Mesothelial cell of epicardium (in vitro differentiated cells): ENCODE data around the gene NT5C2. TPM values are rescaled to one million over a fixed set of nuclear protein-coding genes. Genes with fewer than 3 reads are reported as not detected.
"Not testable (repeated sequence)": the region's sequence is repeated elsewhere in the genome, so short reads cannot be mapped to it uniquely, and the experiment has no call there.

Experiments used
- DNase-seq, 2 experiments: peaks; one replicate each; pipeline ENCODE4 v3.0.0; 2021; ENCODE audit warnings: low spot score in 2 of 2; ENCODE audit not compliant: unreplicated experiment in 2 of 2
- H3K27ac Mint-ChIP-seq: 2 replicates; pipeline ENCODE4 v1.8.0; 2021; ENCODE audit warnings: mixed read lengths
- H3K27me3 Mint-ChIP-seq: 2 replicates; pipeline ENCODE4 v1.8.0; 2021; ENCODE audit warnings: low read depth, mixed read lengths
- H3K36me3 Mint-ChIP-seq: 2 replicates; pipeline ENCODE4 v1.8.0; 2021; ENCODE audit warnings: mixed read lengths
- H3K4me1 Mint-ChIP-seq: 2 replicates; pipeline ENCODE4 v1.8.0; 2021; ENCODE audit warnings: mixed read lengths
- H3K4me3 Mint-ChIP-seq: 2 replicates; pipeline ENCODE4 v1.8.0; 2021; ENCODE audit warnings: mild to moderate bottlenecking, moderate library complexity, mixed read lengths
- H3K9me3 Mint-ChIP-seq: 2 replicates; pipeline ENCODE4 v1.8.0; 2021; ENCODE audit warnings: mixed read lengths
- total RNA-seq: library from RNA; stranded (reverse); gene quantifications from 3 replicates; pipeline ENCODE4 v1.2.1, GENCODE V29; 2021
- TF ChIP-seq, protein P1 (sequence below): fragments of 200-600 bp; sonication (generic); IDR thresholded peaks from one replicate; pipeline ENCODE4 v1.5.0; 2021; ENCODE audit warnings: antibody characterized with exemption; ENCODE audit not compliant: unreplicated experiment

NT5C2 gene
- total RNA-seq, 1 donor from 2014 or later = 77.7 TPM

DNA sequence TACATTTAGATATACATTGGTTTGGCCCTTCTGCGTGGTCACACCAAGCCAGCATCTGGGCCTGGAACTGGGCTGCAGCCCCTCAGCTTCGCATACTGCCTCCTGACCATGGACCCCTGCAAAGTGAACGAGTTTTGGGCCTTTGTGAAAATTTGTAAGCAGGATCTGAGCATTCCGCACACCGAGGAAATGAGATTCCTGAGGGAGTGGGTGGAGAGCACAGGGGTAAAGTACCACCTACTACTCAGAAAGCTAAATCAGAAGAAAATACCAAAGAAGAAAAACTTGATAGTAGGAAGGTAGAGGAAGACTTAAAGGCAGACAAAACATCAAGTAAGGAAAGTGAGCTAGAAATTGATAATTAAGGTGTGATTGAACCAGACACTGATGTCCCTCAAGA lies 22.5 kb upstream of the NT5C2 start:
- no peaks in the 10 kb centered on the region for H3K36me3 Mint-ChIP-seq
- no peak for DNase-seq
- peaks cover 23% of the 10 kb centered on the region for H3K9me3 Mint-ChIP-seq
- H3K4me3 Mint-ChIP-seq = no peak overlapping the region
- no peak overlapping the region for H3K27ac Mint-ChIP-seq
- TF ChIP-seq, protein P1, sequence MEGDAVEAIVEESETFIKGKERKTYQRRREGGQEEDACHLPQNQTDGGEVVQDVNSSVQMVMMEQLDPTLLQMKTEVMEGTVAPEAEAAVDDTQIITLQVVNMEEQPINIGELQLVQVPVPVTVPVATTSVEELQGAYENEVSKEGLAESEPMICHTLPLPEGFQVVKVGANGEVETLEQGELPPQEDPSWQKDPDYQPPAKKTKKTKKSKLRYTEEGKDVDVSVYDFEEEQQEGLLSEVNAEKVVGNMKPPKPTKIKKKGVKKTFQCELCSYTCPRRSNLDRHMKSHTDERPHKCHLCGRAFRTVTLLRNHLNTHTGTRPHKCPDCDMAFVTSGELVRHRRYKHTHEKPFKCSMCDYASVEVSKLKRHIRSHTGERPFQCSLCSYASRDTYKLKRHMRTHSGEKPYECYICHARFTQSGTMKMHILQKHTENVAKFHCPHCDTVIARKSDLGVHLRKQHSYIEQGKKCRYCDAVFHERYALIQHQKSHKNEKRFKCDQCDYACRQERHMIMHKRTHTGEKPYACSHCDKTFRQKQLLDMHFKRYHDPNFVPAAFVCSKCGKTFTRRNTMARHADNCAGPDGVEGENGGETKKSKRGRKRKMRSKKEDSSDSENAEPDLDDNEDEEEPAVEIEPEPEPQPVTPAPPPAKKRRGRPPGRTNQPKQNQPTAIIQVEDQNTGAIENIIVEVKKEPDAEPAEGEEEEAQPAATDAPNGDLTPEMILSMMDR = no peak
- no peaks in the 10 kb centered on the region for H3K27me3 Mint-ChIP-seq
- peaks cover 8% of the 10 kb centered on the region for H3K4me1 Mint-ChIP-seq

DNA sequence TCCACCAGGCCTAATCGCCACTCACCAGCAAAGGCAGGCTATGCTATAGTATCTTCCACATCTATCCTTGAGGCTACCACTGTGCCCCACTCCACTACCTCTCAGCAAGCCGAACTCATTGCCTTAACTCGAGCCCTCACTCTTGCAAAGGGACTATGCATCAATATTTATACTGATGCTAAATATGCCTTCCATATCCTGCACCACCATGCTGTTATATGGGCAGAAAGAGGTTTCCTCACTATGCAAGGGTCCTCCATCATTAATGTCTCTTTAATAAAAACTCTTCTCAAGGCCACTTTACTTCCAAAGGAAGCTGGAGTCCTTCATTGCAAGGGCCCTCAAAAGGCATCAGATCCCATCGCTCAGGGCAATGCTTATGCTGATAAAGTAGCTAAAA lies 17.2 kb upstream of the NT5C2 start:
- not testable (repeated sequence) for H3K27ac Mint-ChIP-seq, H3K4me3 Mint-ChIP-seq, H3K27me3 Mint-ChIP-seq, H3K4me1 Mint-ChIP-seq, H3K36me3 Mint-ChIP-seq, DNase-seq
- peaks cover 23% of the 10 kb centered on the region for H3K9me3 Mint-ChIP-seq

DNA sequence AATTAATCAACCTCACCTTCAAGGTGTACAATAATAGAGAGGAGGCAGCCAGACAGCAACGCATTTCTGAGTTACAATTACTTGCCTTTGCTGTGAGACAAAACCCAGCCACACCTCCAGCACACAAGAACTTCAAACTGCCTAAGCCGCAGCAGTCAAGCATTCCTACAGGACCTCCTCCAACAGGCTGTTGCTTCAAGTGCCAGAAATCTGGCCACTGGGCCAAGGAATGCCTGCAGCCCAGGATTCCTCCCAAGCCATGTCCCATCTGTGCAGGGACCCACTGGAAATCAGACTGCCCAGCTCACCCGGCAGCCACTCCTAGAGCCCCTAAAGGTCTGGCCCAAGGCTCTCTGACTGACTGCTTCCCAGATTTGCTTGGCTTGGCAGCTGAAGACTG lies 14.6 kb upstream of the NT5C2 start:
- not testable (repeated sequence) for DNase-seq, H3K27ac Mint-ChIP-seq, H3K9me3 Mint-ChIP-seq, H3K27me3 Mint-ChIP-seq, H3K36me3 Mint-ChIP-seq, H3K4me3 Mint-ChIP-seq
- peaks cover 12% of the 10 kb centered on the region for H3K4me1 Mint-ChIP-seq

DNA sequence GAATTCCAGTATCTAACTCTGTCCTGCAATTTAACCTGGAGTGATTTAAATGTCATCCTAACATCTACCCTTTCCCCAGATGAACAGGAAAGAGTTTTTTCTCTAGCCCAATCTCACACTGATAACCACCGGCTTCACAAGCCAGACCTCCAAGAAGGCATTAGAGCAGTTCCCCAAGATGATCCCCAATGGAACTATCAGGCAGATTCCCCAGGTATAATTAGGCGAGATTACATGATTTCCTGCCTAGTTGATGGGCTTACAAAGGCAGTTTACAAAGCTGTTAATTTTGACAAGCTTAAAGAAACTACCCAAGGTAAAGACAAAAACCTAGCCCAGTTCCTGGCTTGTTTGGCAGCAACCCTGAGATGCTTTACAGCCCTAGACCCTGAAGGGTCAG lies 14.1 kb upstream of the NT5C2 start:
- Mint-ChIP-seq H3K9me3 (peaks cover 4% of the 10 kb centered on the region), H3K27me3 (no peaks in the 10 kb centered on the region), H3K27ac (no peak overlapping the region), H3K4me1 (peaks cover 12% of the 10 kb centered on the region), H3K4me3 (no peak overlapping the region), H3K36me3 (no peaks in the 10 kb centered on the region)
- DNase-seq = no peak
- TF ChIP-seq, protein P1 = no peak

DNA sequence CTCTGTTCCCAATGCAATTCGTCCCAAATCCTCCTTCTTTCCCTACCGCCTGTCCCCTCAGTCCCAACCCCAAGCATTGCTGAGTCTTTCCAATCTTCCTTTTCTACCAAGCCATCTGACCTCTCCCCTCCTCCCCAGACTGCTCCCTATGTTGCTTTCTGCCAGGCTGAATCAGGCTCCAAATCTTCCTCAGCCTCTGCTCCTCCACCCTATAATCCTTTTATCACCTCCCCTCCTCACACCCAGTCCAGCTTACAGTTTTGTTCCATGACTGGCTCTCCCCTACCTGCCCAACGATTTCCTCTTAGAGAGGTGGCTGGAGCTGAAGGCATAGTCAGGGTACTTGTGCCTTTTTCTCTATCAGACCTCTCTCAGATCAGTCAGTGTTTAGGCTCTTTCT lies 13.6 kb upstream of the NT5C2 start:
- not testable (repeated sequence) for DNase-seq, H3K27ac Mint-ChIP-seq, H3K27me3 Mint-ChIP-seq, H3K36me3 Mint-ChIP-seq, H3K9me3 Mint-ChIP-seq, H3K4me3 Mint-ChIP-seq
- H3K4me1 Mint-ChIP-seq = peaks cover 12% of the 10 kb centered on the region

DNA sequence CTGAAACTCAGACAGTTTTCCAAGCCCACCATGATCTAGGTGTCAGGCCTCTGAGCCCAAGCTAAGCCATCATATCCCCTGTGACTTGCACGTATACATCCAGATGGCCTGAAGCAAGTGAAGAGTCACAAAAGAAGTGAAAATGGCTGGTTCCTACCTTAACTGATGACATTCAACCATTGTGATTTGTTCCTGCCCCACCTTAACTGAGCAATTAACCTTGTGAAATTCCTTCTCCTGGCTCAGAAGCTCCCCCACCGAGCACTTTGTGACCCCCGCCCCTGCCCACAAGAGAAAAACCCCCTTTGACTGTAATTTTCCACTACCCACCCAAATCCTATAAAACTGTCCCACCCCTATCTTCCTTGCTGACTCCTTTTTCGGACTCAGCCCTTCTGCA lies 12.3 kb upstream of the NT5C2 start:
- H3K27ac Mint-ChIP-seq, H3K4me3 Mint-ChIP-seq, H3K36me3 Mint-ChIP-seq, H3K9me3 Mint-ChIP-seq, H3K27me3 Mint-ChIP-seq, DNase-seq: not testable (repeated sequence)
- peaks cover 12% of the 10 kb centered on the region for H3K4me1 Mint-ChIP-seq

DNA sequence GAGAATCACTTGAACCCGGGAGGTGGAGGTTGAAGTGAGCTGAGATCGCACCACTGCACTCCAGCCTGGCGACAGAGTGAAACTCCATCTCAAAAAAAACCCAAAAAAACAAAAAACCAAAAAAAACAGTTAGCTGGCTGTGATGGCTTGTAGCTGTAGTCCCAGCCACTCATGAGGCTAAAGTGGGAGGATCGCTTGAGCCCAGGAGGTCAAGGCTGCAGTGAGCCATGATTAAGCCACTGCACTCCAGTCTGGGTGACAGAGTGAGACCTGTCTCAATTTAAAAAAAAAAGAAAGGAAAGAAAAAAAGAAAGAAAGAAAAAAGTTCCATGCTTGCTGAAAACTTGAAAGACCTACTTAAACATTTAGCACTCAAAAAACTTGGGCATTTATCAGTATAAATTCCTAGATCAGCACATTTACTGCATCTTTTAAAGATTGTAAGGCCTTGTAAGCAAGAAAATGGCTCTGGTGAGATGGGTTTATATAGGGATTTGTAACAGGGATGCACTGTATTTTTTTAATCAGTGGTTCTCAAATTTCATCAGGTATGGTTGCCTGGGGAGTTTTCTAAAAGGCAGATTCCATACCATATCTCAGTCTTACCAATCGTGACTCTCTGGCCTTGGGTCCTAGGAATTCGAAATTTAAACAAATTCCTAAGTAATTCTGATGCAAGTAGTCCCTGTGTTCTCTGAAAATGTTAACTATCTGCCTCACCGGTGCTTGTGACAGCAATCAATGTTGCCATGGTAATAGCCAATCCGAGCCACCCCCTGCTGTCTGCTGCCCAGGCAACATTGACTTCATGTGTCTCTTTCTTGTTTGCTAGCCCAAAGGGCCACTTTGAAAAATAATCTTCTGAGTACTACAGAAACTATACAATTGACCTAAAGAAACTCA lies 11.5 kb upstream of the NT5C2 start:
- Mint-ChIP-seq H3K4me3 (no peak overlapping the region), H3K36me3 (no peaks in the 10 kb centered on the region), H3K9me3 (no peaks in the 10 kb centered on the region), H3K27me3 (no peaks in the 10 kb centered on the region), H3K27ac (no peak overlapping the region), H3K4me1 (peaks cover 12% of the 10 kb centered on the region)
- TF ChIP-seq, protein P1 = no peak
- DNase-seq = no peak
